ENCODE measurements around the gene GALNT18.

Gene GALNT18

GRCh38 chr11:11584937-11585336 lies 36.9 kb downstream of the GALNT18 start:
- no peak for DNase-seq

- no peak for DNase-seq
These were observed 37.3 kb downstream of the GALNT18 start for GRCh38 chr11:11584530-11584810.

- DNase-seq: no peak
These were observed 37.8 kb downstream of the GALNT18 start for GRCh38 chr11:11583801-11584529.

- DNase-seq: no peak
These were observed 39.6 kb downstream of the GALNT18 start for GRCh38 chr11:11582011-11582701.

GRCh38 chr11:11581481-11581880 lies 40.3 kb downstream of the GALNT18 start:
- no peak for DNase-seq

- DNase-seq: no peak
These were observed 40.9 kb downstream of the GALNT18 start for GRCh38 chr11:11580841-11581411.

- DNase-seq: no peak
These were observed 41.8 kb downstream of the GALNT18 start for GRCh38 chr11:11580012-11580411.

GRCh38 chr11:11579012-11579988 lies 42.5 kb downstream of the GALNT18 start:
- no peak for DNase-seq

- DNase-seq: no peak
These were observed 43.6 kb downstream of the GALNT18 start for GRCh38 chr11:11577932-11578911.

GRCh38 chr11:11577251-11577855 lies 44.5 kb downstream of the GALNT18 start:
- no peak for DNase-seq

- no peak for DNase-seq
These were observed 47.2 kb downstream of the GALNT18 start for GRCh38 chr11:11574373-11575287.

GRCh38 chr11:11572386-11572785 lies 49.4 kb downstream of the GALNT18 start:
- DNase-seq: no peak

GRCh38 chr11:11571893-11572292 lies 49.9 kb downstream of the GALNT18 start:
- no peak for DNase-seq

GRCh38 chr11:11570823-11571222 lies 51.0 kb downstream of the GALNT18 start:
- no peak for DNase-seq

- DNase-seq: no peak
These were observed 51.8 kb downstream of the GALNT18 start for GRCh38 chr11:11569936-11570491.

GRCh38 chr11:11568651-11569229 lies 53.1 kb downstream of the GALNT18 start:
- no peak for DNase-seq

- no peak for DNase-seq
These were observed 53.7 kb downstream of the GALNT18 start for GRCh38 chr11:11567936-11568650.

- DNase-seq: no peak
These were observed 56.2 kb downstream of the GALNT18 start for GRCh38 chr11:11565636-11566035.

Data from stimulated activated CD4-positive, alpha-beta T cell treated with anti-CD3 and anti-CD28 coated beads, Interleukin-2, amount 100 ng/mL, for 48 hours (primary cell).